ENCODE results near the gene NUP133. TPM values are rescaled to one million over a fixed set of nuclear protein-coding genes. Genes with fewer than 3 reads are reported as not detected.

Gene NUP133
- polyA plus RNA-seq, 1 experiment, result 29.6 TPM

GRCh38 chr1:229552732-229553131 is 44.6 kb upstream of the NUP133 start:
- CTCF ChIA-PET, result no interaction called here

GRCh38 chr1:229550812-229551567 is 42.8 kb upstream of the NUP133 start:
- POLR2A ChIA-PET, result no interaction called here

More at GRCh38 chr1:229552732-229553131, 44.6 kb upstream of the NUP133 start:
- POLR2A ChIA-PET, result no interaction called here
- Histone ChIP-seq H3K27me3 (ENCODE audit: control insufficient read depth, insufficient read depth, low read length) (no peaks in the 10 kb centered on the region), H3K27ac (ENCODE audit: low read depth, low read length) (no peak overlapping the region), H3K4me3 (ENCODE audit: low read depth, low read length) (no peak overlapping the region), H3K9me3 (ENCODE audit: control insufficient read depth, insufficient read depth, low read length) (no peaks in the 10 kb centered on the region; the same call in 1 of the 2 replicates)
- no peak for TF ChIP-seq CTCF (IDR thresholded peaks at IDR 0.05; ENCODE audit: low read depth, low read length)
- no peak for DNase-seq (ENCODE audit: low read depth, low spot score)

GRCh38 chr1:229547542-229547941 is 39.4 kb upstream of the NUP133 start:
- DNase-seq (ENCODE audit: low read depth, low spot score), result no peak
- Histone ChIP-seq H3K4me3 (ENCODE audit: low read depth, low read length) (no peak overlapping the region), H3K27me3 (ENCODE audit: control insufficient read depth, insufficient read depth, low read length) (no peaks in the 10 kb centered on the region), H3K9me3 (ENCODE audit: control insufficient read depth, insufficient read depth, low read length) (no peaks in the 10 kb centered on the region), H3K27ac (ENCODE audit: low read depth, low read length) (no peak overlapping the region)
- CTCF ChIA-PET, result interaction anchor here (1.7 kb wide), 1 partner anchor 11 kb away, joined by 15 read pairs; the partner anchor contains the start of gene ABCB10
- TF ChIP-seq CTCF (IDR thresholded peaks at IDR 0.05; ENCODE audit: low read depth, low read length), result no peak
- POLR2A ChIA-PET, result no interaction called here

More at GRCh38 chr1:229550812-229551567, 42.8 kb upstream of the NUP133 start:
- no peak for DNase-seq (ENCODE audit: low read depth, low spot score)
- H3K4me3 ChIP-seq (ENCODE audit: low read depth, low read length), result no peak overlapping the region
- no peak overlapping the region for H3K27ac ChIP-seq (ENCODE audit: low read depth, low read length)
- H3K9me3 ChIP-seq (ENCODE audit: control insufficient read depth, insufficient read depth, low read length), result no peaks in the 10 kb centered on the region
- H3K27me3 ChIP-seq (ENCODE audit: control insufficient read depth, insufficient read depth, low read length), result no peaks in the 10 kb centered on the region
- CTCF ChIA-PET, result interaction anchor here (0.6 kb wide), 1 partner anchor 73 kb away, joined by 3 read pairs; no protein-coding TSS in a partner anchor
- TF ChIP-seq CTCF (IDR thresholded peaks at IDR 0.05; ENCODE audit: low read depth, low read length), result no peak

GRCh38 chr1:229544587-229544986 is 36.4 kb upstream of the NUP133 start:
- H3K4me3 ChIP-seq (ENCODE audit: low read depth, low read length), result no peak overlapping the region
- no peak for DNase-seq (ENCODE audit: low read depth, low spot score)
- no peak for TF ChIP-seq CTCF (IDR thresholded peaks at IDR 0.05; ENCODE audit: low read depth, low read length)
- H3K27me3 ChIP-seq (ENCODE audit: control insufficient read depth, insufficient read depth, low read length), result no peaks in the 10 kb centered on the region
- POLR2A ChIA-PET, result no interaction called here
- CTCF ChIA-PET, result no interaction called here
- H3K27ac ChIP-seq (ENCODE audit: low read depth, low read length), result no peak overlapping the region
- no peaks in the 10 kb centered on the region for H3K9me3 ChIP-seq (ENCODE audit: control insufficient read depth, insufficient read depth, low read length)

GRCh38 chr1:229539863-229540506 is 31.8 kb upstream of the NUP133 start:
- Histone ChIP-seq H3K9me3 (ENCODE audit: control insufficient read depth, insufficient read depth, low read length) (no peaks in the 10 kb centered on the region), H3K27me3 (ENCODE audit: control insufficient read depth, insufficient read depth, low read length) (no peaks in the 10 kb centered on the region), H3K4me3 (ENCODE audit: low read depth, low read length) (no peak overlapping the region), H3K27ac (ENCODE audit: low read depth, low read length) (no peak overlapping the region)
- ChIA-PET CTCF (interaction anchor here (1.1 to 1.2 kb wide), 2 partner anchors 19 to 25 kb away, joined by 3 to 4 read pairs; partner anchors contain the start of gene ABCB10), POLR2A (no interaction called here)
- no peak for DNase-seq (ENCODE audit: low read depth, low spot score)
- TF ChIP-seq CTCF (IDR thresholded peaks at IDR 0.05; ENCODE audit: low read depth, low read length), result no peak
